NCI-H345 treated with DMSO at 0.1 percent for 48 hours (cell line): Measurements from ENCODE around the gene USP6NL.

ENCODE experiments used
- DNase-seq: peaks from one replicate; lab custom pipeline; 2025; ENCODE audit not compliant: unreplicated experiment; lab: John Stamatoyannopoulos, UW

Gene USP6NL

DNA sequence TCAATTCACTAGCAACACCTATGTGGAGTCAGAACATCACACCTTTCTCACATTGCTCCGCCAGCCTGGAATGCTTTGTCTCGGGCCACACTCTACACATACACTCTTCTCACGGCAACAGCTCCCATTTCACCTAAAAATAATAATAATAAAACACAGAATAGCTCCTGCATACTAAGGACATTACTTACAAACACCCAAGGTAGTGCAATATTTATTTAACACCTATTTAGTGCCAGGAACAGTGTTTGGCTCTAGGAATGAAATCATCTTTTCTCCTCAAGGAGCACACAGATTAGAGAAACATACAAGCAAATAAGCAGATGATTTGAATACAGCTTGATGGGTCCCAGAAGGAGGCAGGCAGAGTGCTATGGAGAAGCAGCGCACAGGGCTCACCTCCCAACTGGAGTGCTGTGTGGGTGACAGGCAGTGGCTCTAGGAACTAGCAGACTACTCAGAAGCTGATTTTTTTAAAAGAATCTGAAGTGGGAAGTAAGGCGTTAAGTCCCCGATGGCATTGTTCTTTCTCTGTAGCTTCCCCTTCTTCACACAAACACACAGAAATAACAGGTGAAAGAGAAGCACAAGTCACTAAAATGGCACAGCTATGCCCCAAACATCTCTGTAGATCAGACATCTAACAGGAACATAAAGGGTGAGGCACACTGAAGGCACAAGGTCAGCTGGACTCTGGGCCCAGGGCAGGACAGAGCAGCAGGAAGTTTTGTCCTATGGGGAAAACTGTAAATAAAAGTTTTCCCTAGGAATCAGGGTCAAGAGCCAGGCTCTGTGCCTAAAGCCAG is 16.7 kb downstream of the USP6NL start:
- no peak for DNase-seq

DNA sequence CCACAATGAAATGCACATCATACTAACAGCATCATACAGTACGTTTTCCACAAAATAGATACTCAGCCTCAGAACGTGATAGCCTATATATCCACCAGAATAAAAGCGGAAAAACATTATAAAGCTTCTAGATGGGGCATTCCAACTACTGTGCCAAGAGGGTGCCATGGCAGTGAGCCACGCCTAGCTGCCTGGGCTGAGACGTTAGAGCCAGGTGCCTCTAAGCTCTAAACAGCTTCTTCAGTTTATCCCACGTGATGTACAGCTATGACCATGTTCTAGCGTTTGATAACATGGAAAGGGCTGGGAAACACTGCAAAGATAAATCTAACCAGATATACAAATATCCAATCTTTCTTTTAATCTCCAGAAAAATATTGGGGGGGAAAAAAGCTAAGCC is 17.8 kb downstream of the USP6NL start:
- no peak for DNase-seq

DNA sequence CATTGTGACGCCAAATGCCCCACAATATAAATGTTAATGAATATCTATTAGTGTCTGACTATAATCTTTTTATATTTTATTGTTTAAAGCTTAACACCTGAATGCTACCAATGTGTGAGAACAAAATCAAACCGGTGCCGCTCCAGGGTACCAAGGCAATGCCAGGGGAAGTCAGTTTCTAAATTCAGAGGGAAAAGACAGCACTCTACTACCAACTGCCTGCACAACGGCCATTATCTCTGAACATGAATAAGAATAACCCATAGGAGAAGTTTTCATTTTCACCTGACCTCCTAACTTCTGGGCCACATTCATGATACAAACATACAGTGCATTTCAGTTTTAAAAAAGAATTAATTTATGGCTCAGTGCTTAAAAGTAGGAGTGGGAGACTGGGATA is 21.7 kb downstream of the USP6NL start:
- DNase-seq = no peak

DNA sequence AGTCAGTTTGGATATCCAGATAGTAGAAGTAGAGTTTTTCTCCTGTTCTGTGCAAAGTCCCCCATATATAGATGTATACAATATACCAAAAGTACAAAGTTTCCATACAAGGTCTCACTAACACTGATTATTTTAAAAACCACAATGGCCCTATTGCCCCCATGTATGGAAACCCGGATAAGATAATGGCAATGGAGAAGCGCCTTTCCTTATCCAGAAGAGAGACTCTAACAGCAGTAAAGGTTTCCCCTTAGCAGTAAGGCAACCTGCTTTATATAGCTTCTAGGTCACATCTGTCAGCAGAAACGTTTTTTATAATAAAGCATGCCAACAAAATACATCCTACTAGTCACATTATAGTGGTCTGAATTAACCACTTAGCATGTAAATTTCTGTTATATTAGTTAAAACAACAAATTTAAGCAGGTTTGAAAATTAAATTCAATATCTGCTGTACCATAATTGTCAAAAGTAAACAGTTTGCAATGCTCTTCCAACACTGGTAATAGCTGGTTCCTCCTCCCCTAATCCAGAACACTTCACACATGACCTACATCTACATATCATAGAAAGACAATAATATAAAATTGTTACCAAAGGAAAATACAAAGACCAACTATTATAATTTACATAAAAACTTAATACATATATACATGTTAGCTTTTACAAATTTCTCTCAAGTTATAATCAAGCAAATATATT is 22.4 kb downstream of the USP6NL start:
- no peak for DNase-seq

DNA sequence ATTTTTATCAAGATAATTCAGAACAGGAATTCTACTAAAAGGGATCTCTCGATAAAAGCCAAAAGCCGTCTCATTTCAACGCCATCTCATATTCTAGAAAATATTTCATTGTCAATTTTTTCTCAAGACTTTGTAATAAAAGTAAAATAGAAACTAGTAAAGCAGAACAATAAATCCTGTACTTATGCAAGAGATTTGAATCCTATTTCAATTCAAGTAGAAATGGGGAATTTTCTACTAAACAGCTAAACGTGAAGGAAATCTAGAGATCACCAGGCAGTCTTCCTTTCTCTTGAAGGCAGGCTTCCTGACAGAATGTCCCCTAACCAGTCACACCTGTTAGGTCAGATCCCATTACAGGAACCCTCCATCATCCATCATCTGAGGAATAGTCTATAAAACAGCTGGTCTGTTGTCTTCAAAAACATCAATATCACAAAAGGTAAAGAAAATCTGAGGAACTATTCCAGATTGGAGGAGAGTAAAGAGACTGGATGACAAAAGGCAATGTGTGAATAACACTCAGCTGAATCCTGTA is 23.7 kb downstream of the USP6NL start:
- no peak for DNase-seq

DNA sequence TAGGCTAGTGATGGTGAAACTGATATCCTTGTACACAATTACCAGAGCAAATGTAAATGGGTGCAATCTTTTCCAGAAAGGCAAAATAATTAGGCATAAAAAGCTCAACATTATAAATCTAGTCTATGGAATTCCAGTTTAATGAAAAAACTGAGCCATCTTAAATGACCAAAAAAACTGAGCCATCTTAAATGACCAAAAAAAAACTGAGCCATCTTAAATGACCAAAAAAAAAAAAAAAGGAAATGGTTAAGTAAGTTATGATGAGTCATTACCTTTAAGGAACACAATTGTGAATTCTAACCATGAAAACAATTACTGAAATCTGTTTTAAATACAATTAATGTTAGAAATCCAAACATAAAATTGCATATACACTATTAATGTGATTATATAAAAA is 25.3 kb downstream of the USP6NL start:
- DNase-seq = no peak

DNA sequence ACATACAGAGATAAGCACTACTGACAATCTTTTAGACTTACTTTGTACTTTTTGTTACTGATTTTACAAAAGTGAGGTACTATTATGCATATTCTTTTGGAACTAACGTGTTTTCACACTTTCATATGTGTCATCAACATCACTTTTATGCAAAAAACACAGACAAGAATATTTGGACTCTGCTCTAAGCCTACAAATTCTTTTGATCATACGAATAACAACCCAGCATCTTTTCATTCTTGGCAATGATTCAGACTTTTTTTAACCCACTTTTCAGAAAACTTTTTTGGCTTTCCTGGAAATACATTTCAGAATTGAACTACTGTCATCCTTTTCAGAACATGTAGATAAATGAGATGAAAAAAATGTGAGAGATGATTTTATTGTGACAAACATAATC is 30.2 kb downstream of the USP6NL start:
- DNase-seq = no peak

DNA sequence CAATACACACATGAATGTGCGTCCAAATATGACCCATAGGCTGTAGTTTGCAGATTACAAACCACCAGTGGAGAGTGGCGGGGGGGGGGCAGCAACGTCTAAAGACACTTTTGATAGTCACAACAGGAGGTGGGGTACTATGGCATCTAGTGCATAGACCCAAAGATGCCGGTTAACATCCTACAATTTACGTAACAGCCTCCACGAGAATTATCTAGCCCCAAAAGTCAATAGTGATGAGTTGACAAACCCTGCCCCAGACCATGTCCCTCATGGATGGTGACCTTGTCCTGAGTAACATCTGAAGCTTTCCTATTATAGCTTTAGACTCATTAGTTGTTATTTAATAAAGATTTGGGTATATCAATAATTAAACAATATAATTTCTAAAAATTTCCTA is 31.6 kb downstream of the USP6NL start:
- DNase-seq = no peak

DNA sequence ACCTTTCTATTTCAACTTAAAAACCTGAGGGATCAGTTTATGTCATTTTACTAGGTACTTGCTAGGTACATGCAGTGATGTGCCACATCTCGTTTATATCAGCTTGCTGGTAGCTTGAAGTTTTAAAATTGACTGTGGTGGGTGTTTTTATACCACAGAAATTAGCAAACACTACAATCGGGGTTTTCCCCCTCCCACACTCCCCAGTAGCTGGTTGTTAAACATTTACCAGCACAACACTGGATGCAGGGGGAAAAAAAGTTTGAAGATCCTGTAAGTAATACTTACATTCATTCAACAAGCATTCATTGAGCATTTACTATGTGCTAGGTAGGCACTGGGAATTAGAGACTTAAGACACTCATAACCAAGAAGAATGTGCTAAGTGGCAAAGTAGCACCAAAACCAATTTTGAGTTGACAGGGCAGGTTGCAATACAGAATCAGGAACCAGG is 32.6 kb downstream of the USP6NL start:
- no peak for DNase-seq

DNA sequence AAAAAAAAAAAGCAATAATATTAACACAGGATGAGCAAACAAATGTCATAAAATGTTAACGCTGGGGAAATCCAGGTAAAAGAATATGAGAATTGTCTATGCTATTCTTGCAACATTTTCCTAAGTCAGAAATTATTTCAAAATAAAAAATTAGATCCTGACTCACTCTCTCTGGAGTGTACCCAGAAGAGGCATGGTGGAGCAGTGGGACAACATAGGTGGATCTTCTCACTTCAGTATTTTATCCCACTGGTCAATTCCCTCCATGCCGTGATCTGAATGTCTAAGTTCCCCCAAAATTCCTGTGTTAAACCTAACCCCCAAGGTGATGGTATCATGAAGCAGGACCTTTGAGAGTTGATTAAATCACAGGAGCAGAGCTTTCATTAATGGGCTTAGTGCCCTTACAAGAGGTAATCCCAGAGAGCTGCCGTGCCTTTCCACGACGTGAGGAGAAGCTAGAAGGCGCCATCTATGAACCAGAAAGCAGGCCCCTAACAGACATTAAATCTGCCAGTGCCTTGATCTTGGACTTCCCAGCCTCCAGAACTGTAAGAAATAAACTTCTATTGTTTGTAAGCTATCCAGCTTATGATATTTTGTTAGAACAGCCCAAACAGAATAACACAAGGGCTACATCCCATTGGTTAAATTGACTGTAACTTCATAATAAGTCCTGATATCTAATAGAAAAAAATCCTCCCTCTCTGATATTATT is 35.2 kb downstream of the USP6NL start:
- no peak for DNase-seq

DNA sequence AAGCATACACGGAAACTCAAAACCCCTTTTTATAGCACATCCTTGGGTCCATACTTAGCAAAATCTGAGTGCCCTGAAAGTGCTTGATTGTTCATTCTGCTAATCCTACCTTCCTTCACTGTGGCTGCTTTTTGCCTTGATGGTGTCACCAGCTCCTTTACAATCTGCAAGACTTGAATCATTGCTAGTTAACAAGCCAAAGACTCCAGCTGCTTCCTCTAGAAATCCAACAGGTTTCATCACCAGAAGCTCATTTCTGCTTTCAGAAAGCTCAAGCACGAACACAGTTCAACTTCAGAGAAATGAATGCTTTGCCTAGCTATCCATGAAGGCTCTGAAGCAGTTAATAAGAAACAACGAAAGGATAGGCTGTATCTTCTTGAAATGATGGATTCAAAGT is 38.0 kb downstream of the USP6NL start:
- DNase-seq = no peak

DNA sequence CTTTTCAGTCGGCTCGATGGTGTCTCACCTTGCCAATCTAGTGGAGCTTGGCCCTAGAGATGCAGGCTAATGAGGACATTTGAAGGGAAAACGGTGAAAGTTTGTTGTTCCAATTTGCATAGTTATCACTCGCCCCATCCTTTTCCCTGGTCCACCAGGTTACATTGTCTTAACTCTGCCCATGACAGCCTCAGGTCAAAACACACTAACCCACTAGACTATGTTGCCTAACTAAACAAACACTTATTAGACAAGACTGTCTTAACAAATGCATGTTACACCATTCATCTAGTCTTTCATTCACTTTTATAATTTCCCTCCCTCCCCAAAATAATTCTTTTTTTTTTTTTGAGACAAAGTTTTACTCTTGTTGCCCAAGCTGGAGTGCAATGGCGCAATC is 40.7 kb downstream of the USP6NL start:
- no peak for DNase-seq

DNA sequence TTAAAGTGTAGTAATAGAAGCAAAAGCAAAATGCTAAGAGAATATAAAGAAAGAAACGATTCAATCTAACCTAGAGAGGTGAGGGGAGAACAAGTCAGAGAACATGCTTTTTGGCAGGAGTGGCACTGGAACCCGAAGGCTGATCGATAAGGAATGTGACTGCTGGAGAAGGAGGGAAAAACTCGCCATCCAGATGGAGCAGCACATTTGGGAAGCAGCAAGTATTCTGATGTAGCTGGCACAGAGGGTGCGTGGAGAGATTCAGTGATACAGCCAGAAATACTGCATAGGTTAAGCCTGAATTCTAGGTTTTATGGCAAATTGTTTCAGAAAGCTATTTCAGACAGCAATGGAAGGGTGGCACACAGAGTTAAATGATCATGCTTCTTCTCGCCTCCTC is 42.0 kb downstream of the USP6NL start:
- DNase-seq = no peak

DNA sequence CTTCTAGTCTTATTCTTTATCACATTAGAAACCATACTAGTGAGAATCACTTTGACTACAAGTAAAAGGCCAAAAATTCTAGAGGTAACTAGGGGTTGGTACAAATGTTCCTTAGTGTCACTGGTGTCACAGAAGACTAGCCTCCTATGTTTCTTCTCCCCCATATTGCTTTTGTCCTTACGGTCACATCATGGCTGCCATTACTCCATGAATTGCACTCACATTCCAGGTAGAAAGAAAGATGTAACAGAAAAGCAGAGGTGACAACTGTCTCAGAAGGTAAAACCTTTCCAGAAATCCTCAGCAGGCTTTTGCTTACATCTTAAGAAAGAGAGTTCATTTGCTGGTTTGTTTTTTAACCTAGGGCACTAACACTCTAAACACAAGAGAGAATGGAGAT is 42.9 kb downstream of the USP6NL start:
- DNase-seq = no peak

DNA sequence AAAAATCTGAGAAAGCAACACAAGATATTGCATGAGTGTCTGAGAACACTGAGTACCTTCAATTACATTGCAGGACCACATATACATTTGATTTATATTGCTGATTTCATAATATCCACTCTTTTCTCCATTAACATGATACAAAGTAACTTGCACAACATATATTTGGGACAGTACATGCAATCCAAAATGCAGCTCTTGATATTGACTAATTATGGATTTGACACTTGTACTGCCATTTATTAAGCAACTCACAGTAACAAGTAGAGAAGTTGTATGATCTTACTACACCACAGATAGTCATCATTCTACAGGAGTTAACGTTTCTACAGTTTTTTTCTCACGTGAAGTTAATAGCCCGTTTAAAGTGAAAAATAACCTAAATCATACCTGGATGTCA is 46.7 kb downstream of the USP6NL start:
- no peak for DNase-seq

DNA sequence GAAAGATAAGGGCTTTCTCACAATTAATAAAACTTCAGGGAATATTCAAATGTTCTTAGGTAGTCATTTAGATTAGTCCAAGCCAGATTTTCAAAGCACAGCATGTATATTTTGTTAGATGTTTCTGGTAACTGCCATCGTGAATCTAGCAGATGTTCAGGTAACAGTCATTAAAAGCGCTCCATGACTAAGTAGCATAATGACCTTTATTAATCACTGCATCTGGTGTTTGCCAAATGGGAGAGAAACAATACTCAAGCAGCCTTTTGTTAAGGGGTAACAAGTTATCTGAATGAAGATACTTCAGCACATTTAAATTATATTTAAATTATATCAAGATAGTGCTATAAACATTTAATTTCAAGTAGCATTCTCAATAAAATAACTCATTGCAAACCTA is 47.5 kb downstream of the USP6NL start:
- no peak for DNase-seq

DNA sequence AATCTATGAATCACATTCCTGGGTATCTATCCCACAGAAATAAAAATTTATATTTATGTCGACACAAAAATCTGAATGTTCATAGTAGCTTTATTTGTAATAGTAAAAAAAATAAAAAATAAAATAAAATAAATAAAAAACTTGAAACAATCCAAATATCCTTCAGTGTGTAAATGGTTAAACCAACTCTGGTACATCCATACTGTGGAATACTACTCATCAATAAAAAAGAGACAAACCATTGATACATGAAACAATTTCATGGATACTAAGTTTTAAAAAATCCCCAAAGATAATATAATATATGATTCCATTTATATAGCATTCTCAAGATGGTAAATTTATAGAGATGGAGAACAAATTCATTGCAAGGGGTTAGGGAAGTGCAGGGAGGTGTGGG is 48.6 kb downstream of the USP6NL start:
- DNase-seq = no peak

DNA sequence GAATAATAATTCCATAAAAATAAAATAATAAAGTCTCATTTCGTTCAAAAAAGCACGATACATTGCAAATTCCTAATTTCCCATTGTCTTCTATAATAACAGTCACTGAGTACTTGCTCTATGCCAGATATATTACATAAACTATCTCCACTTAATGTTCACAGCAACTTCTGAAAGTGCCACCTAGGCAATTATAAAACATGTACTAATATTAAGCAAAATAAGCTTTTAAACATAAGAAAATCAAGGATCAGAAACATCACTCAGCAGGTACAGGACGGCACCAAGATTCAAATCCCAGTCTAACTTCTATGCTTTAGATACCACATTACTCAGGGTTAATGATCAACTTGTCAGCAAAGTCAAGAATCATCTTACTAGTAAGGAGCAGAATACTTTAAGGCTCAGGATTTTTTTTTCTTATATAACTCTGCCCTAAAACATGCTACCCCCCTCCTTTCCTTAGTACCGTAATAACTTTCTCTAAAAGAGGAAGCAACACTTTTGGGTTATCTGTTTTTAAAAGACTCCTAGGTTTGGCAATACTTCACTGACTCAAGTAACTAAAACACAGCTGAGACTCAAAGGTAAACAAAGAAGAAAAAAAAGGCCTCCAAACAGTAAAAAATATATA is 51.3 kb downstream of the USP6NL start:
- DNase-seq = no peak

DNA sequence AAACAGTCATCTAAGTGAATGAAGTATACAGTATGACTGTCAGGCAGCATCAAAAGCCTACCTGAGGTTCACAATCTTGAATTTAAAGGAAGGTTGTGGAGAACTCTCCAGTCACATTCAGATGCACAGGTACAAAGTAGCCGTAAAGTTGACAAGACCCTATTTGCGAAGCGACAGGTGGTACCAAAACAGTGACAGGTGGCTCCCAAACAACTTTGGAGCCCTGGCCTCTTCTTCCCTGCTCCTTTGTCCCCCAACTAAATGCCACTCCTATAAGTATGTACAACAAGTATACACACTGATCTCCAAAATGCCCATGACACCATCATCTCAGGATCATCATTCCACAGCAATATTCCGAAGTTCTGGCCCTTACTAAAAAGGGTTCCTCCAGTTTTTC is 53.5 kb downstream of the USP6NL start:
- no peak for DNase-seq

DNA sequence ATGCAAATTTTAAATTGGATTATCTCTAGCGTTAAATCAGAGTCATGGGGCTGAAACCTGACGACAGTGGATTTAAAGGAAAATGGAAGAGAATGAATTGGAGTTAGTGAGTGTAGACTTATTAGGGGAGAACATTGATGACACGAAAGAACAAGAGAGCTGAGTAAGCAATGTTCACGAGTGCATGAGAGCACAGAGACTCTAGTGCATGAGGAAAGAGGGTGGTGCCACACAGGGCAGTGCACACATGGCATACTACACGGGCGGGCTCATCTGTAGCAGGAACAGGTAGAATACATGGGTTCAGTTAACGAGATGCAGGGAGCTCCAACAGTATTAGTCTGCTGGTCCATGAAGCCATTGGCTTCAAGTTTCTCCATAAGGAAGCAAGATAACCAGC is 53.9 kb downstream of the USP6NL start:
- no peak for DNase-seq

DNA sequence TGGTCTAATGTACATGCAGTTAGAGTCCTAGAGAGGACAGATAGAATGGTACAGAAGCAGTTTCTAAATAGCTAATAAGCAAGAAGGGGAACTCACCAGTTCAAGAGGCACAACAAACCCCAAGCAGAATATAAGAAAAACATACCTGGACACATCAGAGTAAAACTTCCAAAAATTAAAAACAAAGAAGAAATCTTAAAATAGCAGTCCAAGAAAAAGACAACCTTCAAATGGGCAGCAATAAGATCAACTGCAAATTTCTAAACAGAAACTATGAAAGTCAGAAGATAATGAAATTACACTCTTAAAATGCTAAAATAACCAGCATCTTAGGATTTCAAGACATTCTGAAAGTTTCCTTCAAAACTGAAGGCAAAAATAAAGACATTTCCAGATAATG is 55.9 kb downstream of the USP6NL start:
- no peak for DNase-seq
